HEK293T (cell line): ENCODE data around the gene KLK12.

Experiments used
- ELF4 ChIP-seq: fragments of 450-650 bp; IDR thresholded peaks from 2 replicates; pipeline ENCODE4 v1.6.1; 2017; ENCODE audit warnings: antibody characterized with exemption
- FOXK2 ChIP-seq: fragments of 450-650 bp; IDR thresholded peaks from 2 replicates; pipeline ENCODE4 v1.6.1; 2016; ENCODE audit warnings: mild to moderate bottlenecking
- NFRKB ChIP-seq: fragments of 450-650 bp; IDR thresholded peaks from 2 replicates; pipeline ENCODE4 v1.6.1; 2016; ENCODE audit warnings: mild to moderate bottlenecking, moderate library complexity
- SP1 ChIP-seq: fragments of 450-650 bp; IDR thresholded peaks from 2 replicates; pipeline ENCODE4 v1.6.1; 2017
- SUZ12 ChIP-seq: fragments of 450-650 bp; IDR thresholded peaks from 2 replicates; pipeline ENCODE4 v1.6.1; 2016; ENCODE audit warnings: mild to moderate bottlenecking
- TF ChIP-seq, protein P1 (sequence below): fragments of 450-650 bp; IDR thresholded peaks from 2 replicates; pipeline ENCODE4 v1.6.1; 2016

DNA sequence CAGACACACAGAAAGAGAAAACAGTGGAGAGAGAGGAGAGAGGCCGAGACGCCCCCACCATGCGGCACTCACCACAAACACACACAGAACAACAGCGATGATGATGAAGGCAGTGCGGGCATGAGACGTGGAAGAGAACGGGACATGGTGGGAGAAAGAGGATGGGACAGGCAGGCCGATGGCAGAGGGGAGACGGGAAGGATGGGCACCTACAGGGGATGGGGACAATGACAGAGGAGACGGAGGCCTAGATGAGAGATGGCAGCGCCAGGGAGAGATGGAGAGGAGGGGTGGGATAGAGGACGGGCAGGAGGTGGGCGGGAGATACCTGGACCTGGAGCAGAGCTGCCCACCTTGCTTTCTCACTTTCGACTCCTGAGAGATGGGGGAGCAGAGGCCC lies 49.0 kb upstream of the KLK12 start:
- no peak for TF ChIP-seq NFRKB
- TF ChIP-seq, protein P1, sequence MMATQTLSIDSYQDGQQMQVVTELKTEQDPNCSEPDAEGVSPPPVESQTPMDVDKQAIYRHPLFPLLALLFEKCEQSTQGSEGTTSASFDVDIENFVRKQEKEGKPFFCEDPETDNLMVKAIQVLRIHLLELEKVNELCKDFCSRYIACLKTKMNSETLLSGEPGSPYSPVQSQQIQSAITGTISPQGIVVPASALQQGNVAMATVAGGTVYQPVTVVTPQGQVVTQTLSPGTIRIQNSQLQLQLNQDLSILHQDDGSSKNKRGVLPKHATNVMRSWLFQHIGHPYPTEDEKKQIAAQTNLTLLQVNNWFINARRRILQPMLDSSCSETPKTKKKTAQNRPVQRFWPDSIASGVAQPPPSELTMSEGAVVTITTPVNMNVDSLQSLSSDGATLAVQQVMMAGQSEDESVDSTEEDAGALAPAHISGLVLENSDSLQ = no peak
- no peak for TF ChIP-seq SUZ12
- no peak for TF ChIP-seq FOXK2
- TF ChIP-seq ELF4 = no peak
- no peak for TF ChIP-seq SP1
